Endothelial cell of umbilical vein (primary cell): ENCODE data around the gene COCH.

Experiments
- CTCF ChIP-seq, 2 donors: IDR thresholded peaks; 1 replicate in 1 of 2; 2 replicates in 1 of 2; pipeline ENCODE4 v1.5.1; 2011; ENCODE audit warnings: low read length in 2 of 2, mild to moderate bottlenecking in 2 of 2, moderate library complexity in 2 of 2, control low read depth in 1 of 2, inconsistent platforms in 1 of 2, low read depth in 1 of 2; ENCODE audit not compliant: insufficient read depth in 1 of 2; ENCODE audit errors: extremely low read depth in 1 of 2
- POLR2A ChIP-seq: IDR thresholded peaks from 2 replicates; pipeline ENCODE4 v1.6.1; 2012; ENCODE audit warnings: low read depth, mild to moderate bottlenecking, control low read depth, low read length

DNA sequence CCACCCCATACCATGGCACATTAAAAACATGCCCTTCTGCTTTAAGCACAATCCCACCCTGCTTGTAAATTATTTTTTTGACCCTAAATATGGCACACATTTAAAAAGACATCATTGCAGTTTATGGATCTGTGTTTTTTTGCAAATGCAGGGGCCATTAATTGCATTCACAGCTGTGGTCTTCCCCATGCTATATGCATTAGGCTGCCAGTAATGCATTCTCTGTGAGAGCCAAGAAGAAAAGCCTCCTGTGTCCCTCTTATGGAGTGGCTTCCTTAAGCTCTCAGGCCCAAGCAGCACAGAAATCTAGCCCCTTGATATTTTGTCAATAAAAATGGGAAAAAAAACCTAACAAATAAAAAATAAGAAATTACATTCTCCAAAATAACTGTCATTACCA lies 20.4 kb upstream of the COCH start:
- TF ChIP-seq CTCF (IDR thresholded peaks at IDR 0.05; ENCODE audit: extremely low read depth in 1 of 2, insufficient read depth in 1 of 2, low read depth in 1 of 2, low read length in 2 of 2) (no peak), POLR2A (no peak)
